Measurements from ENCODE around the gene ANP32A. TPM values are rescaled to one million over a fixed set of nuclear protein-coding genes. Genes with fewer than 3 reads are reported as not detected.

Gene ANP32A
- total RNA-seq, 4 donors from 2014 or later = 22.1 to 45.9 (median 35.3) TPM

GRCh38 chr15:68834346-68834745, 13.7 kb upstream of the ANP32A start:
- intact Hi-C loops (cut with DNase I; ENCODE audit: low total_unique reads) = no loop called here
- no peak for DNase-seq (ENCODE audit: low spot score in 2 of 2)
- no peak overlapping the region for H3K4me3 ChIP-seq (ENCODE audit: low read depth, poor library complexity, severe bottlenecking)
- 64 to 76% methylated on average over 3 of the region's 3 CpGs for WGBS, 2 donors
- TF ChIP-seq POLR2A (IDR thresholded peaks at IDR 0.05) = no peak
- no peak for TF ChIP-seq CTCF (IDR thresholded peaks at IDR 0.05)

GRCh38 chr15:68833700-68834331, 13.1 kb upstream of the ANP32A start:
- DNase-seq (ENCODE audit: low spot score in 2 of 2) = no peak
- 66 to 76% methylated on average over 10 of the region's 10 CpGs for WGBS, 2 donors
- TF ChIP-seq CTCF (IDR thresholded peaks at IDR 0.05) (no peak), POLR2A (IDR thresholded peaks at IDR 0.05) (no peak)
- H3K4me3 ChIP-seq (ENCODE audit: low read depth, poor library complexity, severe bottlenecking) = no peak overlapping the region
- intact Hi-C loops (cut with DNase I; ENCODE audit: low total_unique reads) = no loop called here

- H3K4me3 ChIP-seq (ENCODE audit: low read depth, poor library complexity, severe bottlenecking) = no peak overlapping the region
- 53 to 57% methylated on average over 3 of the region's 3 CpGs for WGBS, 2 donors
- no peak for TF ChIP-seq POLR2A (IDR thresholded peaks at IDR 0.05)
- TF ChIP-seq CTCF (IDR thresholded peaks at IDR 0.05) = no peak
- no peak for DNase-seq (ENCODE audit: low spot score in 2 of 2)
- intact Hi-C loops (cut with DNase I; ENCODE audit: low total_unique reads) = no loop called here
Observed at GRCh38 chr15:68830141-68830785, 9.6 kb upstream of the ANP32A start.

- H3K4me3 ChIP-seq (ENCODE audit: low read depth, poor library complexity, severe bottlenecking) = no peak overlapping the region
- DNase-seq (ENCODE audit: low spot score in 2 of 2) = no peak
- no peak for TF ChIP-seq POLR2A (IDR thresholded peaks at IDR 0.05)
- no peak for TF ChIP-seq CTCF (IDR thresholded peaks at IDR 0.05)
- intact Hi-C loops (cut with DNase I; ENCODE audit: low total_unique reads) = no loop called here
Observed at GRCh38 chr15:68829068-68829467, 8.4 kb upstream of the ANP32A start.

GRCh38 chr15:68823561-68823960, 2.9 kb upstream of the ANP32A start:
- DNase-seq (ENCODE audit: low spot score in 2 of 2) = no peak
- TF ChIP-seq CTCF (IDR thresholded peaks at IDR 0.05) (no peak), POLR2A (IDR thresholded peaks at IDR 0.05) (no peak)
- 95 to 98% methylated on average over 3 of the region's 3 CpGs for WGBS, 2 donors
- no peak overlapping the region for H3K4me3 ChIP-seq (ENCODE audit: low read depth, poor library complexity, severe bottlenecking)
- intact Hi-C loops (cut with DNase I; ENCODE audit: low total_unique reads) = no loop called here

GRCh38 chr15:68822818-68823217, 2.1 kb upstream of the ANP32A start:
- TF ChIP-seq POLR2A (IDR thresholded peaks at IDR 0.05) (no peak), CTCF (IDR thresholded peaks at IDR 0.05) (no peak)
- intact Hi-C loops (cut with DNase I; ENCODE audit: low total_unique reads) = no loop called here
- no peak for DNase-seq (ENCODE audit: low spot score in 2 of 2)
- 64 to 71% methylated on average over 3 of the region's 3 CpGs for WGBS, 2 donors
- no peak overlapping the region for H3K4me3 ChIP-seq (ENCODE audit: low read depth, poor library complexity, severe bottlenecking)
